ENCODE data around the gene ANXA5. TPM values are rescaled to one million over a fixed set of nuclear protein-coding genes. Genes with fewer than 3 reads are reported as not detected.
A peak's percentile ranks its signal among the peaks of the same experiment; 100 is the strongest.

The ANXA5 gene
- total and polyA plus RNA-seq, 9 of the 15 experiments (the other 6 are each of a cell fraction or from before 2014, with no cell fraction given) = 49.9 to 131 (median 84.5) TPM

DNA sequence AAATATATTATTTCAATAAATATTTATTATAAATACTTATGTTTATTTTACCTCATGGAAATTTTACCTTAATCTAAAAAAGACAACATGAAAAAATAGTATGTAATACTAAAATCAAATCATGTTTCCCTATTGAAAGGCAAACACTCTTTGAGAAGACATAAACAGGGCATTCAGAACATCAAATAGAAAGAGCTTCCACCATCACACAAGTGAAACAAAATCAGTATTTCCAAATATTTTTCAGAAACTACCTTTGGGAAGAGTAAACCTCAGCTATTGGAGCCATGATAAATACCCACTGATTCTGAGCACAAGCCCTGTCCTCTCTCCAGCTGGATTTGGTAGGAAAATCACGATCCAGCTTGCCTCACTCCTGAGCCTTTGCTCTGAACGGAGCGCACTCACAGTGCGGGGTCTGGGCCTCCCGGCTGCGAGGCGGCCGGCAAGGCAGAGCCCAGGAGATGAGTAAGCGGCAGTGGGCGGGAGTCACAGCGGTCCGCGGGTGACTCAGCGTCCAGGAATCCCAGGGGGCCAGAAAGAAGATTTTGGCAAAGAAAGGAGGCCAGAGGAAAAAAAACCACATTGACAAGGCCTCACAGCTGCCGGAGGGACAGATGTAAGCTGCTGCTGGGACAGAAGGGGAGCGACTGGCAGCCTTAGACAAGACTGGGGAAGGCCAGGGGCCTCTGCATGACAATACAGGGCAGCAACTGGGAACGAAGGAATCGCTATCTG lies 14.7 kb upstream of the ANXA5 start (continued):
- TF ChIP-seq, protein P1, sequence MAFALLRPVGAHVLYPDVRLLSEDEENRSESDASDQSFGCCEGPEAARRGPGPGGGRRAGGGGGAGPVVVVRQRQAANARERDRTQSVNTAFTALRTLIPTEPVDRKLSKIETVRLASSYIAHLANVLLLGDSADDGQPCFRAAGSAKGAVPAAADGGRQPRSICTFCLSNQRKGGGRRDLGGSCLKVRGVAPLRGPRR (CRISPR knock-in tag; IDR thresholded peaks at IDR 0.05) = no peak
- TF ChIP-seq ZNF75A (CRISPR knock-in tag; IDR thresholded peaks at IDR 0.05) = no peak
- no peak for TF ChIP-seq FOXA3 (CRISPR knock-in tag; conservative IDR thresholded peaks at IDR 0.05 in 1 of 2, IDR thresholded peaks at IDR 0.05 in 1 of 2)
- TF ChIP-seq ZNF408 (CRISPR knock-in tag; IDR thresholded peaks at IDR 0.05; ENCODE audit: low read depth) = no peak
- no peak for TF ChIP-seq BRD4 (IDR thresholded peaks at IDR 0.05)
- no peak for TF ChIP-seq KLF6 (CRISPR knock-in tag; IDR thresholded peaks at IDR 0.05; ENCODE audit: borderline replicate concordance)
- no peak for TF ChIP-seq ZBTB26 (CRISPR knock-in tag; IDR thresholded peaks at IDR 0.05)
- TF ChIP-seq U2AF1 (optimal IDR thresholded peaks at IDR 0.05; ENCODE audit: low read depth, low read length) = no peak
- TF ChIP-seq DMBX1 (CRISPR knock-in tag; IDR thresholded peaks at IDR 0.05; ENCODE audit: borderline replicate concordance) = no peak
- TF ChIP-seq RNF2 (IDR thresholded peaks at IDR 0.05) = no peak; the same call in 1 of the 2 replicates
- TF ChIP-seq NR0B1 (IDR thresholded peaks at IDR 0.05; ENCODE audit: partially characterized antibody) = no peak
- TF ChIP-seq ZSCAN29 (IDR thresholded peaks at IDR 0.05) = no peak
- no peak for TF ChIP-seq CEBPB (tag; IDR thresholded peaks at IDR 0.05)
- TF ChIP-seq, protein P2, sequence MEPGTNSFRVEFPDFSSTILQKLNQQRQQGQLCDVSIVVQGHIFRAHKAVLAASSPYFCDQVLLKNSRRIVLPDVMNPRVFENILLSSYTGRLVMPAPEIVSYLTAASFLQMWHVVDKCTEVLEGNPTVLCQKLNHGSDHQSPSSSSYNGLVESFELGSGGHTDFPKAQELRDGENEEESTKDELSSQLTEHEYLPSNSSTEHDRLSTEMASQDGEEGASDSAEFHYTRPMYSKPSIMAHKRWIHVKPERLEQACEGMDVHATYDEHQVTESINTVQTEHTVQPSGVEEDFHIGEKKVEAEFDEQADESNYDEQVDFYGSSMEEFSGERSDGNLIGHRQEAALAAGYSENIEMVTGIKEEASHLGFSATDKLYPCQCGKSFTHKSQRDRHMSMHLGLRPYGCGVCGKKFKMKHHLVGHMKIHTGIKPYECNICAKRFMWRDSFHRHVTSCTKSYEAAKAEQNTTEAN (CRISPR knock-in tag; IDR thresholded peaks at IDR 0.05) = no peak
- peak; percentile 30 to 41; a peak in 2 of 4 replicates for TF ChIP-seq KDM1A (IDR thresholded peaks at IDR 0.05)
- TF ChIP-seq DNMT1 (IDR thresholded peaks at IDR 0.05) = no peak
- TF ChIP-seq E2F3 (CRISPR knock-in tag; IDR thresholded peaks at IDR 0.05) = no peak
- TF ChIP-seq, protein P3, sequence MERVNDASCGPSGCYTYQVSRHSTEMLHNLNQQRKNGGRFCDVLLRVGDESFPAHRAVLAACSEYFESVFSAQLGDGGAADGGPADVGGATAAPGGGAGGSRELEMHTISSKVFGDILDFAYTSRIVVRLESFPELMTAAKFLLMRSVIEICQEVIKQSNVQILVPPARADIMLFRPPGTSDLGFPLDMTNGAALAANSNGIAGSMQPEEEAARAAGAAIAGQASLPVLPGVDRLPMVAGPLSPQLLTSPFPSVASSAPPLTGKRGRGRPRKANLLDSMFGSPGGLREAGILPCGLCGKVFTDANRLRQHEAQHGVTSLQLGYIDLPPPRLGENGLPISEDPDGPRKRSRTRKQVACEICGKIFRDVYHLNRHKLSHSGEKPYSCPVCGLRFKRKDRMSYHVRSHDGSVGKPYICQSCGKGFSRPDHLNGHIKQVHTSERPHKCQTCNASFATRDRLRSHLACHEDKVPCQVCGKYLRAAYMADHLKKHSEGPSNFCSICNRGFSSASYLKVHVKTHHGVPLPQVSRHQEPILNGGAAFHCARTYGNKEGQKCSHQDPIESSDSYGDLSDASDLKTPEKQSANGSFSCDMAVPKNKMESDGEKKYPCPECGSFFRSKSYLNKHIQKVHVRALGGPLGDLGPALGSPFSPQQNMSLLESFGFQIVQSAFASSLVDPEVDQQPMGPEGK (CRISPR knock-in tag; IDR thresholded peaks at IDR 0.05; ENCODE audit: borderline replicate concordance) = no peak
- no peak for TF ChIP-seq NFATC3 (IDR thresholded peaks at IDR 0.05)
- TF ChIP-seq GABPA (tag; conservative IDR thresholded peaks at IDR 0.05; ENCODE audit: low read depth) = no peak
- peak; percentile 92 for TF ChIP-seq EGR1 (conservative IDR thresholded peaks at IDR 0.05)
- no peak for TF ChIP-seq POLR2H (tag; IDR thresholded peaks at IDR 0.05; ENCODE audit: low read depth)
